H9 (cell line): ENCODE measurements around the gene DNER. TPM values are rescaled to one million over a fixed set of nuclear protein-coding genes. Genes with fewer than 3 reads are reported as not detected.

Source experiments
- DNase-seq: peaks from one replicate; pipeline ENCODE4 v3.0.0-alpha.2; 2017
- H2AFZ ChIP-seq: one replicate; pipeline ENCODE4 v1.6.1; 2013; ENCODE audit warnings: mild to moderate bottlenecking, low read length, control low read depth, moderate library complexity
- H2AK5ac ChIP-seq: 2 replicates; pipeline ENCODE4 v1.6.1; 2013; ENCODE audit warnings: low read length, control low read depth, mixed read lengths; ENCODE audit not compliant: insufficient read length
- H2BK120ac ChIP-seq: one replicate; pipeline ENCODE4 v1.6.1; 2013; ENCODE audit warnings: low read depth, mild to moderate bottlenecking, low read length, control low read depth, inconsistent platforms; ENCODE audit not compliant: poor library complexity, severe bottlenecking
- H2BK12ac ChIP-seq: 2 replicates; pipeline ENCODE4 v1.6.1; 2013; ENCODE audit warnings: low read length, control low read depth, mixed read lengths, low read depth; ENCODE audit not compliant: insufficient read length
- H2BK15ac ChIP-seq: 2 replicates; pipeline ENCODE4 v1.6.1; 2013; ENCODE audit warnings: low read depth, low read length, control low read depth
- H2BK20ac ChIP-seq: one replicate; pipeline ENCODE4 v1.6.1; 2013; ENCODE audit warnings: low read depth, mild to moderate bottlenecking, low read length, control low read depth, inconsistent platforms; ENCODE audit not compliant: poor library complexity, severe bottlenecking
- H2BK5ac ChIP-seq: 2 replicates; pipeline ENCODE4 v1.6.1; 2013; ENCODE audit warnings: low read length, control low read depth, mixed read lengths; ENCODE audit not compliant: insufficient read length
- H3K14ac ChIP-seq: 2 replicates; pipeline ENCODE4 v1.6.1; 2013; ENCODE audit warnings: low read length, control low read depth; ENCODE audit not compliant: insufficient read depth
- H3K18ac ChIP-seq: 2 replicates; pipeline ENCODE4 v1.6.1; 2013; ENCODE audit warnings: low read depth, mild to moderate bottlenecking, mixed read lengths, low read length, control low read depth; ENCODE audit not compliant: insufficient read length
- H3K23ac ChIP-seq: 2 replicates; pipeline ENCODE4 v1.6.1; 2013; ENCODE audit warnings: low read length, control low read depth, mixed read lengths, low read depth; ENCODE audit not compliant: insufficient read length
- H3K23me2 ChIP-seq: 2 replicates; pipeline ENCODE4 v1.6.1; 2013; ENCODE audit warnings: low read depth, mild to moderate bottlenecking, mixed read lengths, low read length, control low read depth; ENCODE audit not compliant: insufficient read length, poor library complexity, severe bottlenecking
- H3K27ac ChIP-seq: 2 replicates; pipeline ENCODE4 v1.5.1; 2013; ENCODE audit warnings: low read length, control low read depth, mixed read lengths, low read depth; ENCODE audit not compliant: insufficient read length
- H3K27me3 ChIP-seq: 2 replicates; pipeline ENCODE4 v1.6.1; 2013; ENCODE audit warnings: low read length, control low read depth, inconsistent platforms; ENCODE audit not compliant: insufficient read depth
- H3K4ac ChIP-seq: 2 replicates; pipeline ENCODE4 v1.6.1; 2013; ENCODE audit warnings: low read depth, mild to moderate bottlenecking, control low read depth, inconsistent platforms, low read length, moderate library complexity
- H3K4me1 ChIP-seq: 2 replicates; pipeline ENCODE4 v1.6.1; 2013; ENCODE audit warnings: low read length, control low read depth, inconsistent platforms; ENCODE audit not compliant: insufficient read depth
- H3K4me2 ChIP-seq: 2 replicates; pipeline ENCODE4 v1.6.1; 2013; ENCODE audit warnings: low read length, control low read depth, mixed read lengths; ENCODE audit not compliant: insufficient read length, insufficient read depth
- H3K56ac ChIP-seq: 2 replicates; pipeline ENCODE4 v1.6.1; 2013; ENCODE audit warnings: low read depth, mild to moderate bottlenecking, mixed read lengths, low read length, control low read depth; ENCODE audit not compliant: insufficient read length
- H3K79me1 ChIP-seq: 2 replicates; pipeline ENCODE4 v1.6.1; 2013; ENCODE audit warnings: low read depth, mild to moderate bottlenecking, moderate library complexity, low read length, control low read depth, inconsistent platforms; ENCODE audit not compliant: insufficient read depth, poor library complexity, severe bottlenecking
- H3K79me2 ChIP-seq: 2 replicates; pipeline ENCODE4 v1.6.1; 2013; ENCODE audit warnings: low read length, control low read depth, inconsistent platforms; ENCODE audit not compliant: insufficient read depth
- H3K9ac ChIP-seq: 2 replicates; pipeline ENCODE4 v1.6.1; 2013; ENCODE audit warnings: low read length, control low read depth, mixed read lengths; ENCODE audit not compliant: insufficient read length; ENCODE audit errors: extremely low read depth
- H3K9me3 ChIP-seq: one replicate; pipeline ENCODE4 v1.6.1; 2013; ENCODE audit warnings: low read depth, low read length, inconsistent platforms; ENCODE audit not compliant: control insufficient read depth
- H3T11ph ChIP-seq: one replicate; pipeline ENCODE4 v1.6.1; 2013; ENCODE audit warnings: mild to moderate bottlenecking, low read length, control low read depth, inconsistent platforms
- H4K20me1 ChIP-seq: one replicate; pipeline ENCODE4 v1.6.1; 2013; ENCODE audit not compliant: control insufficient read depth, insufficient read length, insufficient read depth
- H4K5ac ChIP-seq: 2 replicates; pipeline ENCODE4 v1.6.1; 2013; ENCODE audit warnings: low read depth, mild to moderate bottlenecking, mixed read lengths, low read length, control low read depth; ENCODE audit not compliant: insufficient read length
- H4K8ac ChIP-seq: replicated peaks from 2 replicates; pipeline ENCODE4 v1.6.1; 2013; ENCODE audit warnings: low read length, control low read depth, mixed read lengths, low read depth; ENCODE audit not compliant: insufficient read length
- H4K91ac ChIP-seq: 2 replicates; pipeline ENCODE4 v1.6.1; 2013; ENCODE audit warnings: low read depth, mild to moderate bottlenecking, moderate library complexity, mixed read lengths, low read length, control low read depth; ENCODE audit not compliant: insufficient read length
- H3K27ac Mint-ChIP-seq, 3 experiments: 2 replicates in 2 of 3; 3 replicates in 1 of 3; pipeline ENCODE4 v1.8.0; 2020 to 2021; ENCODE audit warnings: mixed read lengths in 3 of 3, mild to moderate bottlenecking in 1 of 3, moderate library complexity in 1 of 3
- H3K27me3 Mint-ChIP-seq: 2 replicates; pipeline ENCODE4 v1.8.0; 2021; ENCODE audit warnings: low read depth, mild to moderate bottlenecking, moderate library complexity, mixed read lengths
- H3K36me3 Mint-ChIP-seq, 3 experiments: 2 replicates in 2 of 3; 3 replicates in 1 of 3; pipeline ENCODE4 v1.8.0; 2020 to 2021; ENCODE audit warnings: low read depth in 3 of 3, mixed read lengths in 3 of 3; ENCODE audit not compliant: insufficient read depth in 1 of 3
- H3K4me1 Mint-ChIP-seq, 2 experiments: 2 replicates each; pipeline ENCODE4 v1.8.0; 2020; ENCODE audit warnings: mixed read lengths in 2 of 2
- H3K4me3 Mint-ChIP-seq, 2 experiments: 2 replicates in 1 of 2; 3 replicates in 1 of 2; pipeline ENCODE4 v1.8.0; 2020 to 2021; ENCODE audit warnings: mild to moderate bottlenecking in 2 of 2, mixed read lengths in 2 of 2, moderate library complexity in 1 of 2
- H3K9me3 Mint-ChIP-seq, 2 experiments: 2 replicates in 1 of 2; 3 replicates in 1 of 2; pipeline ENCODE4 v1.8.0; 2020; ENCODE audit warnings: mild to moderate bottlenecking in 2 of 2, mixed read lengths in 2 of 2, moderate library complexity in 1 of 2
- WGBS: extraction: QIAGEN DNeasy Blood & Tissue Kit; methylation state at CpG from one replicate; pipeline ENCODE4 v1.1.7; 2013; ENCODE audit warnings: missing lambda C conversion rate, low lambda C conversion rate, mixed read lengths; ENCODE audit not compliant: insufficient read length; ENCODE audit errors: extremely low coverage; 5-methylcytosine and 5-hydroxymethylcytosine counted together
- total RNA-seq: library from RNA; stranded (reverse); gene quantifications from 2 replicates; pipeline ENCODE4 v1.2.1, GENCODE V29; 2021
- TF ChIP-seq, protein P1 (sequence below): fragments of 200-600 bp; sonication (generic); conservative IDR thresholded peaks from 3 replicates; pipeline ENCODE4 v1.8.0; 2021; ENCODE audit warnings: antibody characterized with exemption, mild to moderate bottlenecking

The DNER gene
- total RNA-seq, 1 experiment from 2014 or later: 1.0 TPM

DNA sequence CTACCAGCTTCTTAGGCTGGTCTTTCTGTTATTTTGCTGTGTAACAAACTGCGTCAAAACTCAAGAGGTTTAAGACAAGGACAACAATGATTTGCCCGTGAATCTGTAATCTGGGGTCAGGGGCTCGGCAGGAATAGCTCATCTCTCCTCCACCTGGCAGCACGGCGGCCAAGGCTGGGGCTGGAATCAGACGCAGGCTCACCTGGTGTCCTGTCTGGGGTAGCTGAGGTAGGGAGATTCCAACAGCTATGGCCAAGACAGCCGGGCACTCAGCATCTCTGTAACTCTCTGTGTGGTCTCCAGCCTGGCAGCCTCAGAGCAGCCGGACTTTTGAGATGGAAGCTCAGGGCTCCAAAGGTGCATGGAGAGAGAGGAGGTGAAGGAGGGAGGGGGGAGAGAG, 42.3 kb downstream of the DNER start:
- no peak overlapping the region for H2AK5ac ChIP-seq
- H3K4me1 Mint-ChIP-seq: peaks cover 0 to 4% of the 10 kb centered on the region in 2 experiments; a peak in 1 of 4 replicates
- H3K4ac ChIP-seq: no peak overlapping the region
- H3K14ac ChIP-seq: no peak overlapping the region
- H3K27me3 ChIP-seq: no peaks in the 10 kb centered on the region
- no peaks in the 10 kb centered on the region for H3K23me2 ChIP-seq
- no peak overlapping the region for H3K23ac ChIP-seq
- DNase-seq: no peak
- H4K20me1 ChIP-seq: no peaks in the 10 kb centered on the region
- no CpG with 5 or more reads among the region's 8 CpGs for WGBS
- no peak overlapping the region for H2BK15ac ChIP-seq
- H3K27me3 Mint-ChIP-seq: peaks cover 14% of the 10 kb centered on the region
- no peak overlapping the region for H2BK120ac ChIP-seq
- H3K36me3 Mint-ChIP-seq: no peaks in the 10 kb centered on the region
- H2BK5ac ChIP-seq: no peak overlapping the region
- H3T11ph ChIP-seq: no peak overlapping the region
- TF ChIP-seq, protein P1, sequence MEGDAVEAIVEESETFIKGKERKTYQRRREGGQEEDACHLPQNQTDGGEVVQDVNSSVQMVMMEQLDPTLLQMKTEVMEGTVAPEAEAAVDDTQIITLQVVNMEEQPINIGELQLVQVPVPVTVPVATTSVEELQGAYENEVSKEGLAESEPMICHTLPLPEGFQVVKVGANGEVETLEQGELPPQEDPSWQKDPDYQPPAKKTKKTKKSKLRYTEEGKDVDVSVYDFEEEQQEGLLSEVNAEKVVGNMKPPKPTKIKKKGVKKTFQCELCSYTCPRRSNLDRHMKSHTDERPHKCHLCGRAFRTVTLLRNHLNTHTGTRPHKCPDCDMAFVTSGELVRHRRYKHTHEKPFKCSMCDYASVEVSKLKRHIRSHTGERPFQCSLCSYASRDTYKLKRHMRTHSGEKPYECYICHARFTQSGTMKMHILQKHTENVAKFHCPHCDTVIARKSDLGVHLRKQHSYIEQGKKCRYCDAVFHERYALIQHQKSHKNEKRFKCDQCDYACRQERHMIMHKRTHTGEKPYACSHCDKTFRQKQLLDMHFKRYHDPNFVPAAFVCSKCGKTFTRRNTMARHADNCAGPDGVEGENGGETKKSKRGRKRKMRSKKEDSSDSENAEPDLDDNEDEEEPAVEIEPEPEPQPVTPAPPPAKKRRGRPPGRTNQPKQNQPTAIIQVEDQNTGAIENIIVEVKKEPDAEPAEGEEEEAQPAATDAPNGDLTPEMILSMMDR: no peak
- H2BK12ac ChIP-seq: no peak overlapping the region
- no peak overlapping the region for H4K8ac ChIP-seq
- H3K9me3 ChIP-seq: no peaks in the 10 kb centered on the region
- H3K9me3 Mint-ChIP-seq: no peaks in the 10 kb centered on the region
- no peak overlapping the region for H3K4me2 ChIP-seq
- no peak overlapping the region for H2BK20ac ChIP-seq
- no peaks in the 10 kb centered on the region for H3K79me2 ChIP-seq
- H3K18ac ChIP-seq: no peak overlapping the region
- no peaks in the 10 kb centered on the region for H3K79me1 ChIP-seq
- H3K9ac ChIP-seq: no peak overlapping the region
- no peak overlapping the region for H4K5ac ChIP-seq
- no peaks in the 10 kb centered on the region for H3K4me1 ChIP-seq
- H3K27ac Mint-ChIP-seq: no peak overlapping the region; a peak in 1 of 7 replicates
- H3K56ac ChIP-seq: no peak overlapping the region
- no peak overlapping the region for H4K91ac ChIP-seq
- no peak overlapping the region for H2AFZ ChIP-seq
- H3K27ac ChIP-seq: no peak overlapping the region
- no peak overlapping the region for H3K4me3 Mint-ChIP-seq
